IMR-90 (cell line): Measurements from ENCODE around the gene TMEM128. TPM values are rescaled to one million over a fixed set of nuclear protein-coding genes. Genes with fewer than 3 reads are reported as not detected.

Experiments used
- ATAC-seq: fragments of 200-7000 bp; cut with Tn5 transposase; 2 replicates; pipeline ENCODE4 v1.9.1; 2020; ENCODE audit warnings: low read depth, mild to moderate bottlenecking, moderate library complexity
- BruUV-seq: library from RNA; stranded (reverse); fragments of 400-500 nt; replicated peaks from 2 replicates; lab custom pipeline; 2021; lab: Mats Ljungman, UMichigan
- CTCF ChIA-PET: fragments of 300-600 bp; formaldehyde crosslinking; extraction: SDS; loops from one replicate; lab custom pipeline; 2021; ENCODE audit warnings: antibody characterized with exemption; lab: Yijun Ruan, JAX
- POLR2A ChIA-PET: fragments of 300-600 bp; sonication (Branson Sonifier 250); formaldehyde crosslinking; loops from one replicate; lab custom pipeline; 2022; ENCODE audit warnings: antibody characterized with exemption; ENCODE audit not compliant: unreplicated experiment; lab: Charles Lee
- DNase-seq: peaks from one replicate; pipeline ENCODE4 v3.0.0; 2013
- H2AFZ ChIP-seq: replicated peaks from 2 replicates; pipeline ENCODE3; 2013; ENCODE audit warnings: low read length, mild to moderate bottlenecking; ENCODE audit not compliant: poor library complexity
- H2AK5ac ChIP-seq: 2 replicates; pipeline ENCODE4 v1.6.1; 2013; ENCODE audit warnings: low read depth, low read length, inconsistent platforms
- H2AK9ac ChIP-seq: replicated peaks from 2 replicates; pipeline ENCODE3; 2013; ENCODE audit warnings: mild to moderate bottlenecking, low read depth, low read length, moderate library complexity; ENCODE audit not compliant: poor library complexity
- H2BK120ac ChIP-seq: 2 replicates; pipeline ENCODE4 v1.6.1; 2013; ENCODE audit warnings: low read depth, low read length, inconsistent platforms
- H2BK15ac ChIP-seq: 3 replicates; pipeline ENCODE4 v1.6.1; 2013; ENCODE audit warnings: low read depth, low read length, inconsistent platforms
- H2BK20ac ChIP-seq: 2 replicates; pipeline ENCODE4 v1.6.1; 2013; ENCODE audit warnings: low read depth, mild to moderate bottlenecking, inconsistent platforms, low read length, moderate library complexity
- H2BK5ac ChIP-seq: 2 replicates; pipeline ENCODE4 v1.6.1; 2013; ENCODE audit warnings: mild to moderate bottlenecking, low read depth, low read length, inconsistent platforms; ENCODE audit not compliant: poor library complexity, severe bottlenecking
- H3K14ac ChIP-seq: replicated peaks from 2 replicates; pipeline ENCODE4 v1.6.1; 2013; ENCODE audit warnings: low read depth, low read length, inconsistent platforms
- H3K18ac ChIP-seq: 2 replicates; pipeline ENCODE4 v1.6.1; 2013; ENCODE audit warnings: low read depth, low read length, control low read depth
- H3K23ac ChIP-seq: 2 replicates; pipeline ENCODE4 v1.6.1; 2013; ENCODE audit warnings: low read depth, low read length, inconsistent platforms
- H3K27ac ChIP-seq: 2 replicates; pipeline ENCODE4 v1.5.1; 2013; ENCODE audit warnings: mild to moderate bottlenecking, control low read depth, low read length; ENCODE audit not compliant: insufficient read depth
- H3K27me3 ChIP-seq: 2 replicates; pipeline ENCODE4 v1.6.1; 2013; ENCODE audit warnings: low read length; ENCODE audit not compliant: control insufficient read depth, insufficient read depth
- H3K36me3 ChIP-seq: 2 replicates; pipeline ENCODE4 v1.6.1; 2013; ENCODE audit warnings: low read length, mixed read lengths; ENCODE audit not compliant: control insufficient read depth, insufficient read depth
- H3K4ac ChIP-seq: 2 replicates; pipeline ENCODE4 v1.6.1; 2013; ENCODE audit warnings: low read depth, low read length, inconsistent platforms
- H3K4me1 ChIP-seq: 2 replicates; pipeline ENCODE4 v1.6.1; 2013; ENCODE audit warnings: low read length, mixed read lengths; ENCODE audit not compliant: control insufficient read depth, insufficient read depth
- H3K4me2 ChIP-seq: 2 replicates; pipeline ENCODE4 v1.6.1; 2013; ENCODE audit warnings: low read depth, mild to moderate bottlenecking, control low read depth, low read length, moderate library complexity
- H3K4me3 ChIP-seq: 2 replicates; pipeline ENCODE4 v1.5.1; 2013; ENCODE audit warnings: low read depth, mild to moderate bottlenecking, control low read depth, low read length, moderate library complexity; ENCODE audit not compliant: insufficient read depth
- H3K56ac ChIP-seq: 2 replicates; pipeline ENCODE4 v1.6.1; 2013; ENCODE audit warnings: low read length, inconsistent platforms; ENCODE audit not compliant: insufficient read depth; ENCODE audit errors: extremely low read depth
- H3K79me1 ChIP-seq, 2 experiments: 2 replicates each; pipeline ENCODE4 v1.6.1; 2013; ENCODE audit warnings: low read length in 2 of 2, inconsistent platforms in 1 of 2, low read depth in 1 of 2
- H3K9ac ChIP-seq: 2 replicates; pipeline ENCODE4 v1.6.1; 2013; ENCODE audit warnings: low read depth, low read length, control low read depth
- H3K9me1 ChIP-seq: 2 replicates; pipeline ENCODE4 v1.6.1; 2013; ENCODE audit warnings: low read length, inconsistent platforms; ENCODE audit not compliant: insufficient read depth
- H3K9me3 ChIP-seq: 2 replicates; pipeline ENCODE4 v1.6.1; 2013; ENCODE audit warnings: low read length; ENCODE audit not compliant: control insufficient read depth, insufficient read depth
- H4K20me1 ChIP-seq: 2 replicates; pipeline ENCODE4 v1.6.1; 2013; ENCODE audit warnings: low read length, inconsistent platforms; ENCODE audit not compliant: insufficient read depth
- H4K5ac ChIP-seq: 2 replicates; pipeline ENCODE4 v1.6.1; 2013; ENCODE audit warnings: mild to moderate bottlenecking, low read depth, low read length, control low read depth
- H4K8ac ChIP-seq, 2 experiments: 2 replicates each; pipeline ENCODE4 v1.6.1; 2013; ENCODE audit warnings: low read depth in 2 of 2, low read length in 2 of 2, control low read depth in 1 of 2, inconsistent platforms in 1 of 2
- H4K91ac ChIP-seq: 2 replicates; pipeline ENCODE4 v1.6.1; 2013; ENCODE audit warnings: low read depth, low read length, inconsistent platforms; ENCODE audit not compliant: insufficient read depth
- CHD1 ChIP-seq: IDR thresholded peaks from 2 replicates; pipeline ENCODE4 v1.6.1; 2012; ENCODE audit warnings: low read depth, low read length, improper control_type of control experiment
- ELK1 ChIP-seq: fragments of 150-350 bp; IDR thresholded peaks from 2 replicates; pipeline ENCODE4 v1.6.1; 2016; ENCODE audit warnings: low read depth, mild to moderate bottlenecking, low read length, moderate library complexity, borderline replicate concordance
- FOS ChIP-seq: fragments of 150-350 bp; IDR thresholded peaks from 2 replicates; pipeline ENCODE4 v1.6.1; 2016; ENCODE audit warnings: low read depth, low read length
- MAZ ChIP-seq: IDR thresholded peaks from 2 replicates; pipeline ENCODE4 v1.6.1; 2012; ENCODE audit warnings: low read depth, mild to moderate bottlenecking, low read length, improper control_type of control experiment, moderate library complexity, borderline replicate concordance
- POLR2A ChIP-seq: IDR thresholded peaks from 2 replicates; pipeline ENCODE4 v1.6.1; 2012; ENCODE audit warnings: mild to moderate bottlenecking, low read depth, low read length
- WGBS, 2 experiments: methylation state at CpG; one replicate each; pipeline versions ENCODE4 v1.1.5 to v1.1.7; 2013; ENCODE audit warnings: missing lambda C conversion rate in 2 of 2; ENCODE audit not compliant: insufficient read length in 1 of 2; ENCODE audit errors: extremely low coverage in 2 of 2; 5-methylcytosine and 5-hydroxymethylcytosine counted together
- dilution Hi-C: fragments of 300-500 bp; cut with HindIII; formaldehyde crosslinking; loops from one replicate; pipeline ENCODE4 v1.14.3; 2018; ENCODE audit warnings: low sequenced_read_pairs; ENCODE audit not compliant: unreplicated experiment
- in situ Hi-C: fragments of 300-500 bp; cut with MboI; formaldehyde crosslinking; loops from 3 replicates; pipeline ENCODE4 v1.14.3; 2019; ENCODE audit warnings: low sequenced_read_pairs, inconsistent platforms, mixed read lengths
- intact Hi-C: fragments of 100-400 bp; cut with micrococcal nuclease; formaldehyde crosslinking; loops from 2 replicates; pipeline ENCODE4 v1.10.0; 2022
- polyA plus RNA-seq, 3 experiments: library from polyadenylated mRNA; depleted of rRNA; stranded (reverse); fragments of >200 nt; gene quantifications; 2 replicates each; pipeline ENCODE4 v1.2.3, GENCODE V29; 2012; ENCODE audit warnings: low replicate concordance in 1 of 3
- total RNA-seq: library from RNA; depleted of rRNA; stranded (reverse); fragments of >200 nt; gene quantifications from 2 replicates; pipeline ENCODE4 v1.2.3, GENCODE V29; 2012

The TMEM128 gene
- total and polyA plus RNA-seq, 2 of the 4 experiments (the other 2 are of a cell fraction), result 21.9 to 22.6 TPM

- intact Hi-C loops, result no loop called here
- DNase-seq (no peak), ATAC-seq (no peak)
- H3K9me3 ChIP-seq, result no peaks in the 10 kb centered on the region
- no peak overlapping the region for H2AK9ac ChIP-seq
- H3K18ac ChIP-seq, result no peak overlapping the region
- no peak overlapping the region for H2BK120ac ChIP-seq
- H2AK5ac ChIP-seq, result no peak overlapping the region
- dilution Hi-C loops, result no loop called here
- H2BK15ac ChIP-seq, result no peak overlapping the region
- H3K9me1 ChIP-seq, result no peaks in the 10 kb centered on the region
- peaks cover 7% of the 10 kb centered on the region for H3K27me3 ChIP-seq
- H3K14ac ChIP-seq, result no peak overlapping the region
- no peak overlapping the region for H3K4me3 ChIP-seq
- no peak overlapping the region for H3K27ac ChIP-seq
- 69% methylated on average over 4 of the region's 10 CpGs; no CpG with 5 or more reads in 1 of the 2 experiments for WGBS, 2 experiments
- ChIA-PET CTCF (no interaction called here), POLR2A (no interaction called here)
- H4K8ac ChIP-seq, result no peak overlapping the region
- H4K91ac ChIP-seq, result no peak overlapping the region
- H3K4me2 ChIP-seq, result no peak overlapping the region
- H4K20me1 ChIP-seq, result no peaks in the 10 kb centered on the region
- no TSS peak for BruUV-seq
- H3K9ac ChIP-seq, result no peak overlapping the region
- TF ChIP-seq POLR2A (no peak), ELK1 (no peak), CHD1 (no peak), MAZ (no peak), FOS (no peak)
- no peak overlapping the region for H2BK5ac ChIP-seq
- no peaks in the 10 kb centered on the region for H3K36me3 ChIP-seq
- in situ Hi-C loops, result no loop called here
- no peaks in the 10 kb centered on the region for H3K79me1 ChIP-seq
- no peak overlapping the region for H2BK20ac ChIP-seq
- H2AFZ ChIP-seq, result no peak overlapping the region
- H4K5ac ChIP-seq, result no peak overlapping the region
- no peak overlapping the region for H3K4ac ChIP-seq
- no peak overlapping the region for H3K23ac ChIP-seq
- H3K56ac ChIP-seq, result no peak overlapping the region
- H3K4me1 ChIP-seq, result no peaks in the 10 kb centered on the region
Measured at GRCh38 chr4:4203688-4204400, 44.2 kb downstream of the TMEM128 start.
